HepG2 (cell line): ENCODE measurements around the gene XPR1. TPM values are rescaled to one million over a fixed set of nuclear protein-coding genes. Genes with fewer than 3 reads are reported as not detected.

Source experiments
- ATAC-seq: fragments of 200-7000 bp; cut with Tn5 transposase; 3 replicates; pipeline ENCODE4 v1.9.1; 2020; ENCODE audit warnings: mild to moderate bottlenecking, moderate library complexity
- BruUV-seq: library from RNA; stranded (reverse); fragments of 400-500 nt; replicated peaks from 2 replicates; lab custom pipeline; 2021; lab: Mats Ljungman, UMichigan
- CTCF ChIA-PET: fragments of 300-600 bp; formaldehyde crosslinking; extraction: SDS; loops from one replicate; lab custom pipeline; 2021; ENCODE audit warnings: low total read pairs, inconsistent platforms, low intra/inter-chr PET ratio; lab: Yijun Ruan, JAX
- POLR2A ChIA-PET: fragments of 350-600 bp; sonication (Branson Sonifier 250); formaldehyde crosslinking; loops from one replicate; lab custom pipeline; 2020; ENCODE audit warnings: antibody characterized with exemption, inconsistent platforms; lab: Yijun Ruan, JAX
- DNase-seq: peaks from one replicate; pipeline ENCODE4 v3.0.0-alpha.2; 2015; ENCODE audit warnings: low spot score
- FAIRE-seq: peaks from 3 replicates; lab custom pipeline; 2011; peaks lifted over from hg19 to GRCh38; lab: Jason Lieb, UNC
- H2AFZ ChIP-seq: one replicate; pipeline ENCODE4 v1.6.1; 2011; ENCODE audit warnings: low read length, inconsistent platforms
- H3K27ac ChIP-seq: fragments of 300-600 bp; 3 replicates; pipeline ENCODE4 v1.8.0; 2011; ENCODE audit warnings: mixed run types, mild to moderate bottlenecking, mixed read lengths, low read length, inconsistent platforms; ENCODE audit not compliant: insufficient read depth; ENCODE audit errors: extremely low read length
- H3K27me3 ChIP-seq, 2 experiments: fragments of 200-600 bp in 1 of 2; 2 replicates in 1 of 2; 3 replicates in 1 of 2; pipeline versions ENCODE4 v1.6.0 to v1.8.0; 2011; ENCODE audit warnings: low read length in 2 of 2, mild to moderate bottlenecking in 2 of 2, moderate library complexity in 2 of 2, inconsistent platforms in 1 of 2; ENCODE audit not compliant: insufficient read depth in 2 of 2, control insufficient read depth in 1 of 2
- H3K36me3 ChIP-seq, 2 experiments: fragments of 200-600 bp in 1 of 2; replicated peaks in 1 of 2; 2 replicates in 1 of 2; 3 replicates in 1 of 2; pipeline versions ENCODE4 v1.5.1 to v1.8.0; 2011; ENCODE audit warnings: low read length in 2 of 2, inconsistent platforms in 1 of 2; ENCODE audit not compliant: insufficient read depth in 2 of 2, control insufficient read depth in 1 of 2
- H3K4me1 ChIP-seq: 2 replicates; pipeline ENCODE4 v1.5.1; 2012; ENCODE audit warnings: low read length, inconsistent platforms; ENCODE audit not compliant: insufficient read depth
- H3K4me2 ChIP-seq: 2 replicates; pipeline ENCODE4 v1.6.0; 2011; ENCODE audit warnings: low read depth, low read length, inconsistent platforms
- H3K4me3 ChIP-seq, 3 experiments: fragments of 200-600 bp in 1 of 3; sonication (generic), shearing (Covaris generic) in 1 of 3; replicated peaks in 1 of 3; 2 replicates each; pipeline ENCODE4 v1.5.1; 2011 to 2016; ENCODE audit warnings: low read length in 3 of 3, inconsistent platforms in 2 of 3, low read depth in 2 of 3, mild to moderate bottlenecking in 2 of 3, control low read depth in 1 of 3, mixed read lengths in 1 of 3; ENCODE audit not compliant: insufficient read depth in 1 of 3
- H3K79me2 ChIP-seq: one replicate; pipeline ENCODE4 v1.6.1; 2011; ENCODE audit warnings: low read length, inconsistent platforms; ENCODE audit not compliant: insufficient read depth
- H3K9ac ChIP-seq: 2 replicates; pipeline ENCODE4 v1.6.0; 2011; ENCODE audit warnings: mild to moderate bottlenecking, low read depth, low read length, inconsistent platforms; ENCODE audit not compliant: insufficient read depth
- H3K9me3 ChIP-seq: 2 replicates; pipeline ENCODE4 v1.5.1; 2012; ENCODE audit warnings: mild to moderate bottlenecking, low read length
- H4K20me1 ChIP-seq: 2 replicates; pipeline ENCODE4 v1.6.0; 2011; ENCODE audit warnings: inconsistent platforms, mild to moderate bottlenecking, low read length, moderate library complexity; ENCODE audit not compliant: insufficient read depth
- CTCF ChIP-seq: sonication (generic); formaldehyde crosslinking; IDR thresholded peaks from 2 replicates; pipeline ENCODE4 v1.5.0; 2020; ENCODE audit warnings: mild to moderate bottlenecking, missing genetic modification reagents, moderate library complexity
- EP300 ChIP-seq, 3 experiments: sonication (generic) in 1 of 3; formaldehyde crosslinking in 1 of 3; IDR thresholded peaks; 2 replicates each; pipeline versions ENCODE4 v1.5.1 to v1.6.1; 2011 to 2020; ENCODE audit warnings: low read depth in 2 of 3, low read length in 2 of 3, borderline replicate concordance in 1 of 3, improper control_type of control experiment in 1 of 3, mild to moderate bottlenecking in 1 of 3, missing genetic modification reagents in 1 of 3, moderate library complexity in 1 of 3
- NBN ChIP-seq: fragments of 450-650 bp; conservative IDR thresholded peaks from 2 replicates; pipeline ENCODE4 v1.6.1; 2017
- PHF5A ChIP-seq: IDR thresholded peaks from one replicate; pipeline ENCODE4 v1.6.1; 2018; ENCODE audit warnings: low read depth, missing genetic modification reagents; ENCODE audit not compliant: unreplicated experiment
- RELA ChIP-seq: sonication (generic); formaldehyde crosslinking; IDR thresholded peaks from 2 replicates; pipeline ENCODE4 v1.4.0; 2020; ENCODE audit warnings: missing genetic modification reagents
- SMC3 ChIP-seq: IDR thresholded peaks from 2 replicates; pipeline ENCODE4 v1.6.1; 2011; ENCODE audit warnings: low read length, improper control_type of control experiment
- SPEN ChIP-seq: sonication (generic); formaldehyde crosslinking; IDR thresholded peaks from 2 replicates; pipeline ENCODE4 v1.5.1; 2020; ENCODE audit warnings: low read depth, mild to moderate bottlenecking, missing genetic modification reagents
- STAG1 ChIP-seq: sonication (generic); formaldehyde crosslinking; IDR thresholded peaks from 2 replicates; pipeline ENCODE4 v1.4.0; 2020; ENCODE audit warnings: missing genetic modification reagents
- ZFP82 ChIP-seq: sonication (generic); formaldehyde crosslinking; IDR thresholded peaks from 2 replicates; pipeline ENCODE4 v1.5.1; 2020; ENCODE audit warnings: mild to moderate bottlenecking, missing genetic modification reagents, borderline replicate concordance
- ZKSCAN8 ChIP-seq: IDR thresholded peaks from 2 replicates; pipeline ENCODE4 v1.6.1; 2016; ENCODE audit warnings: borderline replicate concordance, missing genetic modification reagents, missing compliant biosample characterization
- ZNF691 ChIP-seq: sonication (generic); formaldehyde crosslinking; IDR thresholded peaks from 2 replicates; pipeline ENCODE4 v1.4.0; 2020; ENCODE audit warnings: missing genetic modification reagents, low read depth, mild to moderate bottlenecking, borderline replicate concordance
- WGBS: methylation state at CpG from one replicate; pipeline ENCODE4 v1.1.6; 2017; ENCODE audit warnings: low lambda C conversion rate; 5-methylcytosine and 5-hydroxymethylcytosine counted together
- in situ Hi-C: cut with HindIII; loops from 2 replicates; pipeline ENCODE4 v1.10.0; 2017; ENCODE audit warnings: low pct_unique_long_range_greater_than_20kb; ENCODE audit not compliant: extremely low pct_ligation_motif_present
- intact Hi-C: fragments of 100-400 bp; cut with micrococcal nuclease; formaldehyde crosslinking; loops from one replicate; pipeline ENCODE4 v1.10.0; 2022; ENCODE audit not compliant: unreplicated experiment
- polyA plus RNA-seq, 8 experiments: library from polyadenylated mRNA; depleted of rRNA in 3 of 8; stranded (reverse) in 7 of 8; unstranded in 1 of 8; fragments of >200 nt; fragmentation: Illumina TruSeq in 4 of 8; extraction: Trizol in 4 of 8; gene quantifications; 2 replicates each; pipeline versions ENCODE4 v1.2.1 to v1.2.3, GENCODE V29; 2011 to 2016; ENCODE audit warnings: low read depth in 4 of 8, missing spikeins in 1 of 8, mixed read lengths in 1 of 8; ENCODE audit not compliant: insufficient read depth in 1 of 8
- total RNA-seq, 5 experiments: library from RNA; depleted of rRNA; stranded (reverse); fragments of >200 nt; fragmentation: Illumina TruSeq; extraction: Trizol; gene quantifications; 2 replicates each; pipeline ENCODE4 v1.2.3, GENCODE V29; 2016; ENCODE audit warnings: low read depth in 1 of 5
- TF ChIP-seq, protein P1 (sequence below): IDR thresholded peaks from 2 replicates; pipeline ENCODE4 v1.6.1; 2016; ENCODE audit warnings: control low read depth
- TF ChIP-seq, protein P2 (sequence below): sonication (generic); formaldehyde crosslinking; IDR thresholded peaks from 2 replicates; pipeline ENCODE4 v1.8.0; 2022; ENCODE audit warnings: mild to moderate bottlenecking, missing genetic modification reagents, borderline replicate concordance

XPR1 gene
- total and polyA plus RNA-seq, 2 of the 13 experiments (the other 11 are each of a cell fraction or from before 2014, with no cell fraction given) = 22.3 to 23.6 TPM

DNA sequence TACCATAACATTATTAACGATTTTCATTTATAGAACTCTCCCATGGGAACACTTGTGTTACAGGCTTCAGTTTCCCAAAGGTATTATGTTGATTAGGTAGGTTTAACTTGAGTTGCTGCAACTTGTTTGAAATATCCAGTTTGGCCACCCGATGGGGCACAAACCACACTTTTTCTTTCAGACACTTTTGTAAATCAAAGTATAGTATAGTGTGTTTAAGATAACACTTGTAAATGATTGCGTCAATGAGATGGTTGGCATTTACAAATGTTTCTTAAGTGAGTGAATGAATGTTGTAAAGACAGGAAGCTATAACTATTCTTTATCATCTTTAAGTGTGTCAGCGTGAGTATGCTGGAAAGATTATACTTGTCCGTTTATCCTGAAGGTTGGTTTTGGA lies 4.3 kb downstream of the XPR1 start:
- TF ChIP-seq ZNF691 (CRISPR knock-in tag) (no peak), STAG1 (CRISPR knock-in tag) (peak; percentile 44), ZKSCAN8 (no peak), SMC3 (0 out of 2 replicates have a peak, but pooled peaks have one; percentile 7), CTCF (peak; percentile 26; the same call in 1 of the 2 replicates), ZFP82 (CRISPR knock-in tag) (no peak)
- Histone ChIP-seq H3K27ac (no peak overlapping the region), H4K20me1 (peaks cover 8% of the 10 kb centered on the region; the same call in 1 of the 2 replicates), H3K9ac (no peak overlapping the region), H3K79me2 (peaks cover 37% of the 10 kb centered on the region), H3K9me3 (no peaks in the 10 kb centered on the region), H3K4me2 (no peak overlapping the region), H3K4me3 (no peak overlapping the region), H3K36me3 (no peaks in the 10 kb centered on the region), H3K4me1 (peaks cover 23% of the 10 kb centered on the region), H3K27me3 (no peaks in the 10 kb centered on the region), H2AFZ (no peak overlapping the region)
- 80% methylated on average over 5 of the region's 5 CpGs for WGBS
- intact Hi-C loops = no loop called here
- in situ Hi-C loops = no loop called here
- no TSS peak for BruUV-seq
- DNase-seq (no peak), FAIRE-seq (no peak), ATAC-seq (no peak)
- ChIA-PET POLR2A (no interaction called here), CTCF (no interaction called here)

- POLR2A ChIA-PET = no interaction called here
- TF ChIP-seq EP300 (IDR thresholded peaks at IDR 0.05; ENCODE audit: low read depth in 2 of 2, low read length in 2 of 2) (no peak), EP300 (CRISPR knock-in tag; IDR thresholded peaks at IDR 0.05; ENCODE audit: borderline replicate concordance) (no peak), PHF5A (no peak), RELA (CRISPR knock-in tag) (no peak), NBN (no peak), SPEN (CRISPR knock-in tag) (no peak)
- TF ChIP-seq, protein P1, sequence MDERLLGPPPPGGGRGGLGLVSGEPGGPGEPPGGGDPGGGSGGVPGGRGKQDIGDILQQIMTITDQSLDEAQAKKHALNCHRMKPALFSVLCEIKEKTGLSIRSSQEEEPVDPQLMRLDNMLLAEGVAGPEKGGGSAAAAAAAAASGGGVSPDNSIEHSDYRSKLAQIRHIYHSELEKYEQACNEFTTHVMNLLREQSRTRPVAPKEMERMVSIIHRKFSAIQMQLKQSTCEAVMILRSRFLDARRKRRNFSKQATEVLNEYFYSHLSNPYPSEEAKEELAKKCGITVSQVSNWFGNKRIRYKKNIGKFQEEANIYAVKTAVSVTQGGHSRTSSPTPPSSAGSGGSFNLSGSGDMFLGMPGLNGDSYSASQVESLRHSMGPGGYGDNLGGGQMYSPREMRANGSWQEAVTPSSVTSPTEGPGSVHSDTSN = no peak
- TF ChIP-seq, protein P2, sequence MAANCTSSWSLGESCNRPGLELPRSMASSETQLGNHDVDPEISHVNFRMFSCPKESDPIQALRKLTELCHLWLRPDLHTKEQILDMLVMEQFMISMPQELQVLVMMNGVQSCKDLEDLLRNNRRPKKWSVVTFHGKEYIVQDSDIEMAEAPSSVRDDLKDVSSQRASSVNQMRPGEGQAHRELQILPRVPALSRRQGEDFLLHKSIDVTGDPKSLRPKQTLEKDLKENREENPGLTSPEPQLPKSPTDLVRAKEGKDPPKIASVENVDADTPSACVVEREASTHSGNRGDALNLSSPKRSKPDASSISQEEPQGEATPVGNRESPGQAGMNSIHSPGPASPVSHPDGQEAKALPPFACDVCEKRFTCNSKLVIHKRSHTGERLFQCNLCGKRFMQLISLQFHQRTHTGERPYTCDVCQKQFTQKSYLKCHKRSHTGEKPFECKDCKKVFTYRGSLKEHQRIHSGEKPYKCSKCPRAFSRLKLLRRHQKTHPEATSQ (CRISPR knock-in tag) = no peak
Observed at GRCh38 chr1:180639871-180640270, 8.0 kb downstream of the XPR1 start.

More at GRCh38 chr1:180639871-180640270, 8.0 kb downstream of the XPR1 start:
- H3K36me3 ChIP-seq = no peaks in the 10 kb centered on the region; a peak in 1 of 5 replicates
- no peak overlapping the region for H3K9ac ChIP-seq
- H3K4me1 ChIP-seq = no peaks in the 10 kb centered on the region
- intact Hi-C loops = no loop called here
- H3K9me3 ChIP-seq = no peaks in the 10 kb centered on the region
- no peak overlapping the region for H3K4me2 ChIP-seq
- H3K79me2 ChIP-seq = peaks cover 17% of the 10 kb centered on the region
- ATAC-seq = no peak
- BruUV-seq = no TSS peak
- no peak overlapping the region for H2AFZ ChIP-seq
- FAIRE-seq = no peak
- CTCF ChIA-PET = no interaction called here
- no peak overlapping the region for H3K27ac ChIP-seq
- no peaks in the 10 kb centered on the region for H4K20me1 ChIP-seq
- no peaks in the 10 kb centered on the region for H3K27me3 ChIP-seq
- in situ Hi-C loops = no loop called here
- no peak for DNase-seq
- H3K4me3 ChIP-seq = no peak overlapping the region
